HG03139 (cell line): ENCODE data around the gene SRP54.
"Not testable (repeated sequence)": the region's sequence is repeated elsewhere in the genome, so short reads cannot be mapped to it uniquely, and the experiment has no call there.

ENCODE experiments used
- ATAC-seq: cut with Tn5 transposase; IDR thresholded peaks from one replicate; pipeline ENCODE4 v1.9.1; 2021; ENCODE audit not compliant: unreplicated experiment

The SRP54 gene

GRCh38 chr14:34983148-34983760 lies 462 bp downstream of the SRP54 start:
- peak; percentile 10 for ATAC-seq

GRCh38 chr14:34983786-34984185 lies 994 bp downstream of the SRP54 start:
- no peak for ATAC-seq

- ATAC-seq: no peak
Observed at GRCh38 chr14:34985740-34986139, 2.9 kb downstream of the SRP54 start.

GRCh38 chr14:34987180-34987579 lies 4.4 kb downstream of the SRP54 start:
- ATAC-seq: no peak

DNA sequence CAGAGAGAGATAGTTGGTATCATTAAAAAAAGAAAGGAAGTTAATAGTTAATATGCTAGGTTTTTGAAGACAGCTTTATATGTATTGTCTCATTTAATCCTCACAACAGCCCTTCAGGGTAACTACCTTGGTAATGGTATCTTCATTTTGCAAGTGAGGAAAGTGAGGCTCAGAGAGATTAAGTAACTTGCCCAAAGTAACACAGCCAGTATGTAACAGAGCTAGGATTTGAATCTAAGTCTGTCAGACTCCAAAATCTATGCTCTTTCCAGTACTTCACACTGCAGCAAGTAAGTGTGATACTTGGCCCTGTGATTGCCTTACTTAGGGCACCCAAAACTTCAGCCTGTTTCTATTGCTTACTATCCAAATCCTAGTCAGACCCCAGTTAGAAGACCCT lies 7.0 kb downstream of the SRP54 start:
- ATAC-seq: no peak

- ATAC-seq: no peak
Observed at GRCh38 chr14:34993426-34993825, 10.6 kb downstream of the SRP54 start.

DNA sequence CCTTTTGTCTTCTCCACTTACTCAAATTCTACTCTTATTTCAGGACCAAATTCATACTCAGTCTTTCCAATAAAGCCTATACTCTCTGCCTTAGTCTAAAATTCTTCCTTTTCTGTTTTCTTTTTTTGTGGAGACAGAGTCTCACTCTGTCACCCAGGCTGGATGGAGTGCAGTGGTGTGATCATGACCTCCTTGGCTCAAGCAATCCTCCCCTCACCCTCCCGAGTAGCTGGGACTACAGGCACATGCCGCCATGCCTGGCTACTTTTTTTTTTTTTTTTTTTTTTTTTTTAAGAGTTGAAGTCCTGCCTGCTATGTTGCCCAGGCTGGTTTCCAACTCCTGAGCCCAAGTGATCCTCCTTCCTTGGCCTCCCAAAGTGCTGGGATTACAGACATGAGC lies 11.9 kb downstream of the SRP54 start:
- no peak for ATAC-seq

DNA sequence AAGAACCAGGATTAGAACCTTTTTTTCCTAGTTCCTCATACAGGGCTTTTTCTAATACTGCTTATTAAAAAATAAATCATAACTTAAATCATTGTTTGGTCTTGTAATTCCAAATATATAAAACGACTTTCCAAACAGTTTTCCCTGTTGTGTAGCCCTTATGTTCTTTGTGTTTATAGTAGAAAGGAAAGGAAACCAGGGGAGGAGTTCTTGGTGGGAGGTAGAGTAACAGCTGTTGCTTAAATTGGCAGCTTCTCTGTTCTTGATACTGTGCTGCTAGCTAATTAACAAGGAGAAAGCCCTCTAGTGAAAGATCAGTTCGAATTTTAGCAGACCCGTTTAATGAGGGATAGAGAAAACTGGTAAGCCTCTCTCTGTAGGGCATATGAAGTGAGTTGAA lies 15.0 kb downstream of the SRP54 start:
- no peak for ATAC-seq

DNA sequence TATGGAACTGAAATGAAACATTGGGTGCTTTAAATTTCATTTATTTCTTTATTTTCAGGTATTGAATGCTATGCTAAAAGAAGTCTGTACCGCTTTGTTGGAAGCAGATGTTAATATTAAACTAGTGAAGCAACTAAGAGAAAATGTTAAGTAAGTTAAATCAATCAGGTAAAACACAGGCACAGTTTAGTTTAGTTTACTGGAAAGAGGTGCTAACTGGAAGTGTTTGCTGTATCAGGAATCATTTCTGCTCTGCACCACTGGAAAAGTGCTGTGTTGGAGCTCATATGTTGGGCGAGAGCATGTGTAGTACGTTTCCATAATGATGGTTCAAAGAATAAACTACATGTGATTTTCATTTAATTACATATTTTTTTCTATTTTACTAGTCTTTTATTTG lies 16.7 kb downstream of the SRP54 start:
- ATAC-seq: no peak

DNA sequence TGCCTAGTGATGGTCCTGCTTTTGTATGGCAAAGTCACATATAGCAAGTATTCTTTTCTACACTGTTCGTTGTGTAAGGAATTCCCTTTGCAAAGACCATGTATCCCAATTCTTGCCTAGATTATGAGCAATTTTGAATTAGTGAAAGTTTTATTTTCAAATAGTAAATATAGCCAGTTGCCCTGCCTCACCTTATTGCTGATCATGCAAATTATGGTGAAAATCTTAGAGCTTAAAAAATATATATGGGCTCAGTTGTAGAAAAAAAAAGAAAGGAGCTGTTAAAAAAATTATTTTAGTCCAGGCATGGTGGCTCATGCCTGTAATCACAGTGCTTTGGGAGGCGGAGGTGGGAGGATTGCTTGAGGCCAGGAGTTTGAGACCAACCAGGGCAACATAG lies 18.8 kb downstream of the SRP54 start:
- ATAC-seq: no peak

- no peak for ATAC-seq
Observed at GRCh38 chr14:35004839-35005238, 22.0 kb downstream of the SRP54 start.

DNA sequence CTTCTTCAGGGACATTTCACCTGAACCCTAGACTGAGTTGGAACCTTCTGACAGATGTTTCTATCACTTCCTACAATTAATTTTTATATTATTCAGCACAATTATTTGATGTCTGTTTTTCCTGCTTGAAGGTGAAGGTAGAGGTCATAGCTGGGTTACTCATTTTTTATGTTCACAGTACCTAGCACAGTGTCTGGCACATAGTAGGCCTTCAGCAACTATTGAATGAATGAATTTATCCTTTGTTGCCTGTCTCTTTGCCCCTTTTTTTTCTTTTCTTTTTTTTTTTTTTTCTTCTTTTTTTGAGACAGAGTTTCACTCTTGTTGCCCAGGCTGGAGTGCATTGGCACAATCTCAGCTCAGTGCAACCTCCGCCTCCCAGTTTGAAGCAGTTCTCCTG lies 33.8 kb downstream of the SRP54 start:
- no peak for ATAC-seq

- no peak for ATAC-seq
Observed at GRCh38 chr14:35020713-35021112, 37.9 kb downstream of the SRP54 start.

DNA sequence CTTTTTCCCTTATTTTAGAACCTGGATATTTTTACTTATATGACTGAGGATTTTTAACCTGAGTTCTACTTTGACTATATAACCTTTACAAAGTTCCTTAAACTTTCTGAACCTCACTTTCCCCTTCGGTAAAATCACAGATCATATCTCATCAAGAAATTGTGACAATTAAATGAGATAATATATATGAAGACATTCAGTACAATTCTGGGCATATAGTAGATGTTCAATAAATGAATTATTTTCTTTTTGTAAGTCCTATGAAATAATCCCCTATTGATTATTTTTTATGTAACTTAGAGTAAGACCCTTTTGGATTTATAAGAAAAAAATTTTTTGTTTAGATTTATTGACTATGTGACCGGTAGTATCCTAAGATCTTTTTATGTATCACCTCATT lies 45.6 kb downstream of the SRP54 start:
- no peak for ATAC-seq

DNA sequence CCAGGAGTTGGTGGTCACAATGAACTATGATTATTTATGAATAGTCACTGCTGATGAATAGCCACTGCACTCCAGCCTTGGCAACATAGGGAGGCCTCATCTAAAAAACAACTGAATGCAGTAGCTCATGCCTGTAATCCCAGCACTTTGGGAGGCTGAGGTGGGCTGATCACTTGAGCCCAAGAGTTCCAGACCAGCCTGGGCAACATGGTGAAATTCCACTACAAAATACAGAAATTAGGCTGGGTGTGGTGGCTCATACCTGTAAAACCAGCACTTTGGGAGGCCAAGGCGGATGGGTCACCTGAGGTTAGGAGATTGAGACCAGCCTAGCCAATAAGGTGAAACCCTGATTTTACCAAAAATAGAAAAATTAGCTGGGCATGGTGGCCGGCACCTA lies 49.8 kb downstream of the SRP54 start:
- ATAC-seq: no peak

DNA sequence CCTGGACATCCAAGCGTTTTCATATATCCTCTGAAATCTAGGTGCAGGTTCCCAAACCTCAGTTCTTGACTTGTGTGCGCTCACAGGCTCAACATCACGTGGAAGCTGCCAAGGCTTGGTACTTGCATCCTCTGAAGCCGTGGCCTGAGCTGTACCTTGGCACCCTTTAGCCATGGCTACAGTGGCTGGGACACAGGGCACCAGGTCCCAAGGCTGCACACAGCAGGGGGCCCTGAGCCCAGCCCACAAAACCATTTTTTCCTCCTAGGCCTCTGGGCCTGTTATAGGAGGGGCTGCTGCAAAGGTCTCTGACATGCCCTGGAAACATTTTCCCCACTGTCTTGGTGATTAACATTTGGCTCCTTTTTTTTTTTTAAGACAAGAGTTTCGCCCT lies 51.6 kb downstream of the SRP54 start:
- no peak for ATAC-seq

DNA sequence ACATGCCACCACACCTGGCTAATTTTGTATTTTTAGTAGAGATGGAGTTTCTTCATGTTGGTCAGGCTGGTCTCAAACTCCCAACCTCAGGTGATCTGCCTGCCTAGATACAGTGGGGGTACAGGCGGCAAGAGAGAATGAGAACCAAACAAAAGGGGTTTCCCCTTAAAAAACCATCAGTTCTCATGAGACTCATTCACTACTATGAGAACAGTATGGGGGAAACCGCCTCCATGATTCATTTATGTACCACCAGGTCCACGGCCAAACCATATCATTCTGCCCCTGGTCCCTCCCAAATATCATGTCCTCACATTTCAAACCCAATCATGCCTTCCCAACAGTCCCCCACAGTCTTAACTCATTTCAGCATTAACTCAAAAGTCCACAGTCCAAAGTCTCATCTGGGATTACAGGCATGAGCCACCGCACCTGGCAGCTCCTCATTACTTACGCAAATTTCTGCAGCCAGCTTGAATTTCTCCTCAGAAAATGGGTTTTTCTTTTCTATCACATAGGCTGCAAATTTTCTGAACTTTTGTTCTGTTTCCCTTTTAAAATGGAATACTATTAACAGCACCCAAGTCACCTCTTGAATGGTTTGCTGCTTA lies 52.3 kb downstream of the SRP54 start:
- not testable (repeated sequence) for ATAC-seq

DNA sequence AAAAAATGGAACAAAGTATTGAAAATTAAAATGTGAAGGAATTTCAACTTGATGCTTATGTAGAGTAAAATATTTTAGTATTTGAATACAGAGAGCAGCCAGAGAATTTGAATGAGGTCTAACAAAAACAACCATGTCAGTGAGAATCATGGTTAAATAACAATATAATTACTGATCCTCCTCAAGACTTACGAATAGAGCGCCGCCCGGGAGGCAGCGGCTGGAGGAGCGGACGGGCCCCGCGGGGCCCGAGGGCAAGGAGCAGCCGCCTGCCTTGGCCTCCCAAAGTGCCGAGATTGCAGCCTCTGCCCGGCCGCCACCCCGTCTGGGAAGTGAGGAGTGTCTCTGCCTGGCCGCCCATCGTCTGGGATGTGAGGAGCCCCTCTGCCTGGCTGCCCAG lies 55.5 kb downstream of the SRP54 start:
- not testable (repeated sequence) for ATAC-seq

- no peak for ATAC-seq
Observed at GRCh38 chr14:35042632-35043031, 59.8 kb downstream of the SRP54 start.

DNA sequence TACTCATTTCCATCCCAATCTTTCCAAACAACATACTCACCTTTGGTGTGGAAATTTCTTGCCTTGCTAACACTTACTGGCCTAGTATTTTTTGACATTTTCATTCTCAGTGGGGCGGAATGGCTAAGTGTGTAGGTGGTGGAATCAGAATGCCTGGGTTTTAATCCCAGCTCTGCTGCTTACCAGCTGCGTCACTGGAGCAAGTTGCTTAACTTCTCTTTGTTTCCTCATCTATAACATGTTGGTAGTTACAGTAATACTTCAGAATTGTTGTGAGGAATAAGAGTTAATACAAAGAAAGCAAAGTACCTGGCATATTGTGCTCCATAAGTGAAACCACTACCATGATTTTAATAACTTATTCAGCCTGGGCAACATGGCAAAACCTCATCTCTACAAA lies 60.3 kb downstream of the SRP54 start:
- no peak for ATAC-seq

DNA sequence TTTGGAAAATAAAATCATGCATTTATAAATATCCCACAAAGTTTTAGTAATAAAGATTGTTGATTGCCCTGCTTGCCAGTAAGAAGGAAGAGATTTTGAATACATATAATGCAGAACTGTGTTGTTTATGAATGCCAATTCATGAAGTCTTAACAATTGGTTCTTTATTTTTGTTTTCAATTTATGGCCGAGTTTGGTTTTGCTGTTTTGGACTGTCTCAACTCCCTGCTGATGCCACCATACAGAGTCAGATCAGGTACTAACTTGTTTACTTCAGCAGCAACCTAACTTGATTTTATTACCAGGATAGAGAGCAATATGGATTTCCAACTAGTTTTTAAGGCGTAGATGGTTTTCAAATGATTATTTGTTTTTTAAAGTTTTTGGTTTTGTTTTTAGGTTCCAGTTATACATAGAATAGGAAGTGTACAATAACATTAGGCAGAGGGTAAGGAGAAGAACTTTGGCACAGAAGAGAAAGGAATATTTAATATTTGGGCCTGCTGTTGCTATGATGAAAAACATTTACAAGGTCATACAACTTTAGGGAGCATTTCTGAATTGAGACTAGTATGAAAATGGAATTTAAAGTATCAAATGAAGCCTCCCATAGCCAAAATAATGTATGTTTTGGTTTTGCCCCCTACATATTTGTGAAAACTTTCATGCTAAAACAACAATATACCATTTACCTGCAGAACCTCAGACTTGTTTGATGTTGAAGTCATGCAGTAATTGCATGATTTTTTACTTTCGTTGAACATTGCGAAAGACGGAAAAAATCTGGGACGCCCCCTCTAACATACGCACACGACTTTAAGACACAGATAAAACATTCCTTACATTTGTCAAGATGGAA lies 62.4 kb downstream of the SRP54 start:
- ATAC-seq: no peak

- ATAC-seq: no peak
Observed at GRCh38 chr14:35045798-35046047, 62.9 kb downstream of the SRP54 start.
